ENCODE results near the gene THRB.

DNA sequence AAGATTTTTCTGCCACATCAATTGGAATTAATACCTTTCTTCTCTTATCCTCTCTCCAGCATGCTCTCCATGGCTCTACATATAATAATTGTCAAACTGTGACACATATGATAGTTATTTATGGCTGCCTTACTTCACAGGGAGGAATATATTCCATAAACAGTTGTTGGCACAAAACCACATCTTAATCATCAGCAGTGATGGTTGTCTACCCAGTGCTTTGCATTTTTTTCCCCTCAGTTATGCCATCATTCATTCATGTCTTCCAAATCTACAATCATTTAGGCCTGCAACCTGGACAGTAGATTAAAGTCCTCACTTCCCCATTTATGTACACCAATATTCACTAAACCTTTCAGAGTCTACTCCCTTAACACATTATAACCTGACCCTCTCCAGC, 107.7 kb downstream of the THRB start:
- TF ChIP-seq ZFP69B (tag by site-specific recombination; IDR thresholded peaks at IDR 0.05) (no peak), ZBTB21 (tag by site-specific recombination; IDR thresholded peaks at IDR 0.05) (no peak)
- TF ChIP-seq, protein P1, sequence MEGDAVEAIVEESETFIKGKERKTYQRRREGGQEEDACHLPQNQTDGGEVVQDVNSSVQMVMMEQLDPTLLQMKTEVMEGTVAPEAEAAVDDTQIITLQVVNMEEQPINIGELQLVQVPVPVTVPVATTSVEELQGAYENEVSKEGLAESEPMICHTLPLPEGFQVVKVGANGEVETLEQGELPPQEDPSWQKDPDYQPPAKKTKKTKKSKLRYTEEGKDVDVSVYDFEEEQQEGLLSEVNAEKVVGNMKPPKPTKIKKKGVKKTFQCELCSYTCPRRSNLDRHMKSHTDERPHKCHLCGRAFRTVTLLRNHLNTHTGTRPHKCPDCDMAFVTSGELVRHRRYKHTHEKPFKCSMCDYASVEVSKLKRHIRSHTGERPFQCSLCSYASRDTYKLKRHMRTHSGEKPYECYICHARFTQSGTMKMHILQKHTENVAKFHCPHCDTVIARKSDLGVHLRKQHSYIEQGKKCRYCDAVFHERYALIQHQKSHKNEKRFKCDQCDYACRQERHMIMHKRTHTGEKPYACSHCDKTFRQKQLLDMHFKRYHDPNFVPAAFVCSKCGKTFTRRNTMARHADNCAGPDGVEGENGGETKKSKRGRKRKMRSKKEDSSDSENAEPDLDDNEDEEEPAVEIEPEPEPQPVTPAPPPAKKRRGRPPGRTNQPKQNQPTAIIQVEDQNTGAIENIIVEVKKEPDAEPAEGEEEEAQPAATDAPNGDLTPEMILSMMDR (tag by site-specific recombination; IDR thresholded peaks at IDR 0.05): no peak
